ENCODE measurements around the gene KAT6B.

- TF ChIP-seq CTCF (IDR thresholded peaks at IDR 0.05 in 4 of 5, conservative IDR thresholded peaks at IDR 0.05 in 1 of 5) (no peak), POLR2A (IDR thresholded peaks at IDR 0.05) (no peak)
Measured at GRCh38 chr10:74835963-74836362, 9.6 kb downstream of the KAT6B start.
